Measurements from ENCODE around the gene SUCLG2. TPM values are rescaled to one million over a fixed set of nuclear protein-coding genes. Genes with fewer than 3 reads are reported as not detected.

The SUCLG2 gene
- total RNA-seq, 1 donor = 56.8 TPM

DNA sequence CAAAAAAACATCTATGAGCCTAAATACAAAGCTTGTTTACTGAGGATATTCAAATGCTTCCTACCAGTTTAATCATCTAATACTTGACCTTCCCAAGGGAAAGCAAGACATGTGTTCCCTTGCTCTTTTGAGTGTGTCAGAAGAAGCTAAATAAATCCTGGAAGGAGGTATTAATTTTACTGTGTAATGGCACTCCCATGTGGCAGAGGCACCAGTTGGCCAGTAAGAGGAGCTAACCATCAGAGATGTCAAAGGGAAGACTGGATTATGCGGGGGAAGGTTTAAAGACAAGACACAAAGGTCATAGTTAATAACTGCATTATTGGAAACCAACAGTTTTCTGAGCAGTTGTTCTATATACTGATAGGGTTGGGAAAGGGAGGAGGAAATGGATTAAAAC, 125.1 kb downstream of the SUCLG2 start:
- TF ChIP-seq, protein P1, sequence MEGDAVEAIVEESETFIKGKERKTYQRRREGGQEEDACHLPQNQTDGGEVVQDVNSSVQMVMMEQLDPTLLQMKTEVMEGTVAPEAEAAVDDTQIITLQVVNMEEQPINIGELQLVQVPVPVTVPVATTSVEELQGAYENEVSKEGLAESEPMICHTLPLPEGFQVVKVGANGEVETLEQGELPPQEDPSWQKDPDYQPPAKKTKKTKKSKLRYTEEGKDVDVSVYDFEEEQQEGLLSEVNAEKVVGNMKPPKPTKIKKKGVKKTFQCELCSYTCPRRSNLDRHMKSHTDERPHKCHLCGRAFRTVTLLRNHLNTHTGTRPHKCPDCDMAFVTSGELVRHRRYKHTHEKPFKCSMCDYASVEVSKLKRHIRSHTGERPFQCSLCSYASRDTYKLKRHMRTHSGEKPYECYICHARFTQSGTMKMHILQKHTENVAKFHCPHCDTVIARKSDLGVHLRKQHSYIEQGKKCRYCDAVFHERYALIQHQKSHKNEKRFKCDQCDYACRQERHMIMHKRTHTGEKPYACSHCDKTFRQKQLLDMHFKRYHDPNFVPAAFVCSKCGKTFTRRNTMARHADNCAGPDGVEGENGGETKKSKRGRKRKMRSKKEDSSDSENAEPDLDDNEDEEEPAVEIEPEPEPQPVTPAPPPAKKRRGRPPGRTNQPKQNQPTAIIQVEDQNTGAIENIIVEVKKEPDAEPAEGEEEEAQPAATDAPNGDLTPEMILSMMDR (IDR thresholded peaks at IDR 0.05; ENCODE audit: extremely low read depth, low read depth, low read length) = no peak
- no peak for DNase-seq (ENCODE audit: insufficient read length, low spot score, missing footprints)
- peaks cover 54% of the 10 kb centered on the region for H3K4me1 ChIP-seq (ENCODE audit: insufficient read depth, low read length)

GRCh38 chr3:67526246-67526645, 128.2 kb downstream of the SUCLG2 start:
- Histone ChIP-seq H3K9me3 (ENCODE audit: low read depth, low read length) (no peaks in the 10 kb centered on the region), H2AFZ (ENCODE audit: low read length) (no peak overlapping the region), H3K4me1 (ENCODE audit: insufficient read depth, low read length) (peaks cover 41% of the 10 kb centered on the region), H3K4me3 (ENCODE audit: insufficient read depth, low read length) (no peak overlapping the region), H4K20me1 (ENCODE audit: insufficient read depth, low read length) (peaks cover 9% of the 10 kb centered on the region), H3K79me2 (ENCODE audit: insufficient read depth, low read length) (peaks cover 6% of the 10 kb centered on the region), H3K4me2 (ENCODE audit: insufficient read depth, low read length) (no peak overlapping the region), H3K27me3 (ENCODE audit: insufficient read depth, low read length) (no peaks in the 10 kb centered on the region), H3K36me3 (ENCODE audit: insufficient read depth, low read length) (no peaks in the 10 kb centered on the region), H3K27ac (ENCODE audit: low read depth, low read length) (peak overlapping the region; percentile 11)
- DNase-seq (ENCODE audit: insufficient read length, low spot score, missing footprints) = no peak
- TF ChIP-seq, protein P1 (IDR thresholded peaks at IDR 0.05; ENCODE audit: extremely low read depth, low read depth, low read length) = no peak

More for the DNA sequence above, 125.1 kb downstream of the SUCLG2 start:
- peaks cover 8% of the 10 kb centered on the region for H3K79me2 ChIP-seq (ENCODE audit: insufficient read depth, low read length)
- H3K4me2 ChIP-seq (ENCODE audit: insufficient read depth, low read length) = no peak overlapping the region
- H3K27ac ChIP-seq (ENCODE audit: low read depth, low read length) = no peak overlapping the region
- no peak overlapping the region for H2AFZ ChIP-seq (ENCODE audit: low read length)
- peaks cover 9% of the 10 kb centered on the region for H4K20me1 ChIP-seq (ENCODE audit: insufficient read depth, low read length)
- no peaks in the 10 kb centered on the region for H3K36me3 ChIP-seq (ENCODE audit: insufficient read depth, low read length)
- no peaks in the 10 kb centered on the region for H3K27me3 ChIP-seq (ENCODE audit: insufficient read depth, low read length)
- H3K4me3 ChIP-seq (ENCODE audit: insufficient read depth, low read length) = no peak overlapping the region
- H3K9me3 ChIP-seq (ENCODE audit: low read depth, low read length) = no peaks in the 10 kb centered on the region

- DNase-seq (ENCODE audit: insufficient read length, low spot score, missing footprints) = no peak
- H3K4me1 ChIP-seq (ENCODE audit: insufficient read depth, low read length) = peaks cover 22% of the 10 kb centered on the region
- TF ChIP-seq, protein P1 (IDR thresholded peaks at IDR 0.05; ENCODE audit: extremely low read depth, low read depth, low read length) = no peak
- no peak overlapping the region for H3K27ac ChIP-seq (ENCODE audit: low read depth, low read length)
- H3K36me3 ChIP-seq (ENCODE audit: insufficient read depth, low read length) = peaks cover 5% of the 10 kb centered on the region
- H4K20me1 ChIP-seq (ENCODE audit: insufficient read depth, low read length) = peaks cover 6% of the 10 kb centered on the region
- no peaks in the 10 kb centered on the region for H3K79me2 ChIP-seq (ENCODE audit: insufficient read depth, low read length)
- H3K4me2 ChIP-seq (ENCODE audit: insufficient read depth, low read length) = no peak overlapping the region
- H3K27me3 ChIP-seq (ENCODE audit: insufficient read depth, low read length) = no peaks in the 10 kb centered on the region
- no peak overlapping the region for H2AFZ ChIP-seq (ENCODE audit: low read length)
- no peak overlapping the region for H3K4me3 ChIP-seq (ENCODE audit: insufficient read depth, low read length)
- no peaks in the 10 kb centered on the region for H3K9me3 ChIP-seq (ENCODE audit: low read depth, low read length)
Measured at GRCh38 chr3:67524046-67524445, 130.4 kb downstream of the SUCLG2 start.

GRCh38 chr3:67522081-67522480, 132.3 kb downstream of the SUCLG2 start:
- H3K4me3 ChIP-seq (ENCODE audit: insufficient read depth, low read length) = no peak overlapping the region
- peaks cover 18% of the 10 kb centered on the region for H3K4me1 ChIP-seq (ENCODE audit: insufficient read depth, low read length)
- no peak overlapping the region for H2AFZ ChIP-seq (ENCODE audit: low read length)
- H3K4me2 ChIP-seq (ENCODE audit: insufficient read depth, low read length) = no peak overlapping the region
- no peak for DNase-seq (ENCODE audit: insufficient read length, low spot score, missing footprints)
- H3K36me3 ChIP-seq (ENCODE audit: insufficient read depth, low read length) = peaks cover 6% of the 10 kb centered on the region
- peaks cover 6% of the 10 kb centered on the region for H4K20me1 ChIP-seq (ENCODE audit: insufficient read depth, low read length)
- no peak overlapping the region for H3K27ac ChIP-seq (ENCODE audit: low read depth, low read length)
- H3K79me2 ChIP-seq (ENCODE audit: insufficient read depth, low read length) = no peaks in the 10 kb centered on the region
- TF ChIP-seq, protein P1 (IDR thresholded peaks at IDR 0.05; ENCODE audit: extremely low read depth, low read depth, low read length) = no peak
- no peaks in the 10 kb centered on the region for H3K9me3 ChIP-seq (ENCODE audit: low read depth, low read length)
- no peaks in the 10 kb centered on the region for H3K27me3 ChIP-seq (ENCODE audit: insufficient read depth, low read length)
